GM12878 (cell line): ENCODE data around the gene CHST15.

Experiments
- CTCF ChIP-seq, 3 experiments: IDR thresholded peaks in 2 of 3; conservative IDR thresholded peaks in 1 of 3; 2 replicates each; pipeline ENCODE4 v1.5.1; 2011; ENCODE audit warnings: low read depth in 3 of 3, low read length in 3 of 3, mild to moderate bottlenecking in 3 of 3, control low read depth in 2 of 3, moderate library complexity in 2 of 3, inconsistent platforms in 1 of 3, mixed read lengths in 1 of 3; ENCODE audit not compliant: control insufficient read depth in 2 of 3, insufficient read depth in 1 of 3; ENCODE audit errors: extremely low read depth in 1 of 3
- POLR2AphosphoS5 ChIP-seq: IDR thresholded peaks from 2 replicates; pipeline ENCODE4 v1.6.1; 2011; ENCODE audit warnings: mild to moderate bottlenecking, low read length, inconsistent platforms
- POU2F2 ChIP-seq: IDR thresholded peaks from 3 replicates; pipeline ENCODE4 v1.6.1; 2011; ENCODE audit warnings: low read depth, mild to moderate bottlenecking, low read length, borderline replicate concordance
- RFX5 ChIP-seq: IDR thresholded peaks from 2 replicates; pipeline ENCODE4 v1.6.1; 2011; ENCODE audit warnings: low read depth, low read length, improper control_type of control experiment
- SREBF2 ChIP-seq: IDR thresholded peaks from 2 replicates; pipeline ENCODE4 v1.6.1; 2012; ENCODE audit warnings: mild to moderate bottlenecking, low read length
- TAF1 ChIP-seq: IDR thresholded peaks from 2 replicates; pipeline ENCODE4 v1.6.1; 2011; ENCODE audit warnings: mild to moderate bottlenecking, low read depth, low read length, borderline replicate concordance
- ZNF24 ChIP-seq: fragments of 450-650 bp; IDR thresholded peaks from 2 replicates; pipeline ENCODE4 v1.6.1; 2017; ENCODE audit warnings: antibody characterized with exemption, mild to moderate bottlenecking

DNA sequence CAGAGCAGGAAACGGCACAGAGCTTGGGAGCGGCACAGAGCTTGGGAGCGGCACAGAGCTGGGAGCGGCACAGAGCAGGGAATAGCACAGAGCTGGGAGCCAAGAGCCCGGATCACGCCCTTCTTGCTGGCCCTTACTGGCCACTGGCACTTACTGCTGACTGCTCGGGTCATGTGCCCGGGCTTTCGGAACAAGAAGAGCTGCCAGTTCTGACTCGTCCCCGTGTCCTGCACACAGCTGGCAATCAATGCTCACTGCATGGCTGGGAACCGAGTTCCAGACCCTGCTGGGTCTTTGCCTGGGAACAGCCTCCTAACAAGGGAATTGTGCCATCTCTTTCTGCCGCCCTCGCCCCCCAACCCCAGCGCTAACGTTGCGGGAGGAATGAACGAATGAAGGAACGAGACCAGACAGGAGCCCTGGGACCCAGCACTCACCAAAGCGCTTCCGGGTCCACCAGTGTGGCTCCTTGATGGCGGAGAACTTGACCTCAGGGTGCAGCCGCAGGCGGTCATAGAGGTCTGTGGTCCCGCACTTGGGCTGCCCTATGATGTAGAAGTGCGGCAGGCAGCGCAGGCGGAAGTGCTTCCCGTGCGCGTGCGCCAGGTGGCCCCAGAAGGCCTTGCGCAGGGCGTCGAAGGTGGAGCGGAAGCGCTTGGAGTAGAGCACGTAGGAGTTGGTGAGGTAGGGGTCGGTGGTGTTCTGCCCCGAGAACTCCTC, 49.1 kb downstream of the CHST15 start:
- TF ChIP-seq SREBF2 (no peak), POU2F2 (no peak), TAF1 (no peak), CTCF (IDR thresholded peaks at IDR 0.05 in 2 of 3, conservative IDR thresholded peaks at IDR 0.05 in 1 of 3; ENCODE audit: control insufficient read depth in 2 of 3, extremely low read depth in 1 of 3, insufficient read depth in 1 of 3, low read depth in 3 of 3, low read length in 3 of 3) (no peak), RFX5 (no peak), ZNF24 (no peak), POLR2AphosphoS5 (no peak)
